GM18502 (cell line): ENCODE measurements around the gene STAT3.
A peak's percentile ranks its signal among the peaks of the same experiment; 100 is the strongest.
"Not testable (repeated sequence)": the region's sequence is repeated elsewhere in the genome, so short reads cannot be mapped to it uniquely, and the experiment has no call there.

ENCODE experiments used
- ATAC-seq: cut with Tn5 transposase; IDR thresholded peaks from one replicate; pipeline ENCODE4 v1.9.1; 2021; ENCODE audit warnings: mild to moderate bottlenecking; ENCODE audit not compliant: unreplicated experiment, poor library complexity

STAT3 gene

DNA sequence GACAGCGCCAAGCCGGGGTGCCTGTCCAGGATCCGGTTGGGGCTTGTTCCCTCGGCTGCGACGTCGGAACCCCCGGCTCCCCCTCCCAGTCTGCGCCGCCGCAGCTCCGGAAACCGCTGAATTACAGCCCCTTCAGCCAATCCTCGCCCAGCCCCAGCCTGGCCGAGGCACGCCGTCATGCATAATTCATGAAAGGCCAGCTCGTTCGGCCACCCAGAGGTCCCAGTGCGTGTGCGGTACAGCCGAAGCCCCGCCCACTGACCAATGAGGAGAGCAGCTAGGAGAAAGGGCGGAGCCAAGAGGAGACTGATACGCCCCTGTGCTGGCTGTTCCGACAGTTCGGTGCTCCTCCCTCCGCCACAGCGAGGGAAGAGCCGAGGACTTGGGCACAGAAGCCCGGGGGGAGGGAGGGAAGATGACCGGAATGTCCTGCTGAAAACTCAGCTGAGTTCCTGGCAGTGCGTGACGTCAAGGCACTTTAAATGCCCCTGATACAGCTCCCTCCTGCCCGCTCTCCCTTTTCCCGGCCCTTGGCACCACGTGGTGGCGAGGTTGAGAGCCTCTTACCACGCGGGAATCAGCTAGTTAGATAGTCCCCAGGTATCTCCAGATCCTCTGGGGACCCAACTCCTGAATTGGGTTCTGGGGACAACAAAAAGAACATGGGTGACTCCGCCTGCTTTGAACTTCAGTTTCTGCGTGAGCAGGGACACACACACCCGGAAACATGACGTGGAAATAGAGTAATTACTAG, at the start of gene STAT3:
TSS of gene STAT3 (minus strand) at position 62 of the 754 bp plus-strand sequence. CDS start 39,926 bp downstream, outside the sequence.
- ATAC-seq = peak; percentile 85

DNA sequence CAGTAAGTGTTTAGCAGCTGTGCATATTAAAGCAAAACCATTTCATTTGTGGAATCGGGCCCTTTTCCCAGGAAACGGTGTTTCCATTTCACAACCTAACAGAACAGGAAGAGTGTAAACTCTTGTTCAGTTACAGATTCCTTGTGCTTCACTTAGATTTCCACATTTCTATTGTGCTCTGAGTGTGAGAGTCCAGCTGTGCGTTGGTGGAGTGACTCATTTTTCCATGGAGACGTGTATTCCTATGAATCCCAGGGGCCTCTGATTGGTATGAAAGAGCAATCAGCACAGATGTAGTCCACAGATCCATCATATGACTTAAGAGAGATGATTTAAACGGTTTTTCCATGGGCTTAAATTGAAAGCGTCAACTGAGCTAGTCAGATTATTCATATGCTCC, 48.1 kb upstream of the STAT3 start:
- no peak for ATAC-seq

DNA sequence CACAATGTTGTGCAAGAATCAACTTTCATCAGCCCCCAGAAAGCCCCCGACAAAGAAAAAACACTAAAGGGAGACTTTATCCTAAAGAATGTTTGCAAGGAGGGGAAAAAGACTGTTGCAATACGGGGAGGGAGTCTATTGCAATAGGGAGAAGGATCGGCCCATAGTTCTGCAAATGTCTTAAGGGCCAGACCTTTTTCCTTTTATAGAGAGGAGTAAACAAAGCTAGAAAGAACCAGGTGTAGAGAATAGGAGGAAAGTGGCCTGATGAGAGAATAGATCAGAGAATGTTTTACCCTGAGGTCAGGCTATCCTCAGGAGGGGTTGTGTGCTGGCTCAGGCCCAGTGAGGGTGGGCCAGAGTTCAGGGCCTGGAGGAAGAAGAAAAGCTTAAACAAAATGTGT, 43.5 kb upstream of the STAT3 start:
- ATAC-seq = no peak

GRCh38 chr17:42429726-42430447, 41.6 kb upstream of the STAT3 start:
- no peak for ATAC-seq

GRCh38 chr17:42428141-42428944, 40.1 kb upstream of the STAT3 start:
- no peak for ATAC-seq

GRCh38 chr17:42424991-42425610, 36.9 kb upstream of the STAT3 start:
- no peak for ATAC-seq

GRCh38 chr17:42423766-42424165, 35.5 kb upstream of the STAT3 start:
- ATAC-seq = no peak

DNA sequence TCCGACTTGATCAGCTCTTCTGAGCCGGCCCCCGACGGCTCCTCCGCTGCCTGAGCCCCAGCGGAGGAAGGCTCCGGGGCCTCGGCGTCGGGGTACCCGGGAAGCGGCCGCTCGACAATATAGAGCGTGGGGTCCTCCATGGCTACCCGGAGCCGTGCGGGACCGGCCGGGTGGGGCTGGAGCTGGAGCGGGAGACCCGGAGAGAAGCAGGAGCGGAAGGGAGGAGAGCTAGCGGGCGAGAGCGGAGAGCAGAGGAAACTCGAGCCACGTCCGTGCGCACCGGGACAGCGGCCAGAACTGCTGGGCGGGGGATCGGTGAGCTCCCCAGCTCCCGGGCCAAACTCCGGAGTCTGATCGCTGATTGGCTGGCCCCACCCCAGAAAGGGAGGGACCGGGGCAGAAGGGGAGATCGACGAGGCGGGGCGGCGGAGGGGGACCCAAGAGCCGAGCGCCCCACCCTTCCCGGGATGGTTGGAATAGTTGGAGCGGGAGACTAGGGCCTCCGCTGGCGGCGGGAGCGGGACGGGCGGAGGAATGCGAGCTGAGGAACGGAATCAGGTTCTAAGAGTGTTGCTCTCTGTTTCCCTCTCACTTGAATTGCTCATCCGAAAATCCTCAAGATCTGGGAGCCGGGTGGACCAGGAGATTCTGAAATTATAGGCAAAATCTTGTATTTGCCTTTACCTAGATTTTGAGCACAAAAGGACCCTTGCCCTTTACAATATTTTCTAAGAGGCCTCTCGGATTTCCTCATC, 34.9 kb upstream of the STAT3 start, which contains the start of gene CAVIN1:
TSS of gene CAVIN1 (minus strand) at position 299 of the 755 bp plus-strand sequence. CDS start at position 140, 159 bp downstream.
- ATAC-seq = no peak

GRCh38 chr17:42422412-42422957, 34.2 kb upstream of the STAT3 start:
- ATAC-seq = no peak

GRCh38 chr17:42421507-42422338, 33.5 kb upstream of the STAT3 start:
- no peak for ATAC-seq

DNA sequence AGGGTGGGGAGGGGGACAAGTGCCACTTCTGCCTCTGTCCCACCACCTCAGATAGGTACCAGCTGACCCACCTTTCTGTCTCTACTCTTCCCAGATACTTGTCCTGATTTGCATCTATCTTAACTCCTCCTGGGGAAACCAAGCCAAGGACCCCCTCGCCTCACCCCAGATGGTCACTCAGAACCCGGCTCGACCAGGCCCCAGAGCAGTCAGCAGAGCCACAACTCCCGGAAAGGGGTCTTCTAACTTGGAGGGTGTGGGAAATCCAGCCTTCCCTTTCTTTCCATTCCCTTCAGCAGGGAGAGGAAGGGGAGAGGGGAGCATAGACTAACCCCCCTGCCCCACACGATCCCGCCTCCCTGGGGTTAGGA, 32.9 kb upstream of the STAT3 start:
- ATAC-seq = no peak

DNA sequence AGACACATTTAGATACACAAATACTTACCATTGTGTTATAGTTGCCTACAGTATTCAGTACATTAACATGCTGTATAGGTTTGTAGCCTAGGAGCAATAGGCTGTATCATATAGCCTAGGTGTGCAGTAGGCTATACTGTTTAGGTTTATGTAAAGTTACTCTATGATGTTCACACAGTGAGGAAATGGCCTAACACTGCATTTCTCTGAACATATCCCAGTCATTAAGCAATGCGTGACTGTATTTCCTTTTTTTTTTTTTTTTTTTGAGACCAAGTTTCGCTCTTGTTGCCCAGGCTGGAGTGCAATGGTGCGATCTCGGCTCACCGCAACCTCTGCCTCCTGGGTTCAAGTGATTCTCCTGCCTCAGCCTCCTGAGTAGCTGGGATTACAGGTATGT, 29.7 kb upstream of the STAT3 start:
- ATAC-seq = not testable (repeated sequence)

DNA sequence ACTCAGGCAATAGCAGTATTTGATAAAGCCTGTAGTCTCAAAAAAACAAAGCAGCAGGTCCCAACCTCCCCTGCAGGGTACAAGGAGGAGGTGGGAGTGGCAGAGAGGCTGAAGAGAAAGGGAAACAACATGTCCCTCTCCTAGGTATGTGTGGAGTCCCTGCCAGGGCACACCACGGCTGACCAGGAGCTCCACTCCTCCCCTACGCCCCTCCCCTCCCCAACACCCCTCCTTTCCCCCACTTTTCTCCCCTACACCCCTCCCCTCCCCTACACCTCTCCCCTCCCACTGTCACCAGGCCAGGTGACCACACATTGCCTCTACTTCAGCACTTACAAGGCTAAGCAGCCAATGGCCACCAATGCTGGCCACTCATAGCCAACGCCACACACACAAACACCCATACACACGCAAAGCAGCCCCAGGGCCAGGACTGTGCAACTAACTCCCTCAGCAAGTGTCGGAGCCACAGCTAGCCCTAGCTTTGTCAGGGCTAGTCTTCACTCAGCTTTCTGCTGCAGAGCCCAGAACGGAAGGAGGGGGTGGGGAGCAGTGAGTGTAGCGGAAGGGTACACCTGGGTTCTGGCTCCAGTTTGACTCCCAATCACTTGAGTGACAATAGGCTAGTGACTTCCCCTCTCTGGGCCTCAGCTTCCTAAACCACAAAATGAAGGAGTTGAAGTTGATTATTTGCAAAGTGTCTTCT, 26.6 kb upstream of the STAT3 start:
- ATAC-seq = no peak

GRCh38 chr17:42413464-42414040, 25.3 kb upstream of the STAT3 start:
- no peak for ATAC-seq

DNA sequence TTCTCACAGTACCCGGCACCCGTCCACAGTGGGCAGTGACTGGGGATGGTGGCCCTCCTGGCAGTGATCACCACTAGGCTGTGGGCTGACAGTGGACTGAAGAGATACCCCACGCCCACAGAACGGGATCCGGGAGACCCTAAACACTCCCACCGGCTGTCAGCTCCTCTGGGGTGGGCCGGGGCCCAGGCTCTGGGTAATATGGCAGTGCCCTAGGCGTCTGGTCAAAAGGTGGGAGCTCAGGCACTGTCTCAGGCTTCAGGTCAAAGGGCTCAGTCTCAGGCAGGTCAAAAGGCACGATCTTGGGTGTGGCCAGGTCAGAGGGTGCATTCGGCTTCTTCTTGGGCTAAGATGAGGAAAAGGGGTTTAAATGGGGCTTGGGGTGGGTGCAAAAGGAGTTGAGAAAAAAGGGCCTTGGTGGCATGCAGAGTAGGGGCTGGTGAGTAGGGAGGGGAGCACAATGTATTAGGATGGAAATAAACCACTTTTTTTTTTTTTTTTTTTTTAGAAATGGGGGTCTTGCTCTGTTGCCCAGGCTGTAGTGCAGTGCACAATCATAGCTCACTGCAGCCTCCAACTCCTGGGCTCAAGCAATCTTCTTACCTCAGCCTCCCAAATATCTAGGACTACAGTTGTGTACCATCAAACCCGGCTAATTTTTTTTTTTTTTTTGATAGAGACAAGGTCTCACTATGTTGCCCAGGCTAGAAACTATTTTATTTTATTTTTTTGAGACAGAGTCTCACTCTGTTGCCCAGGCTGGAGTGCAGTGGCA, 23.9 kb upstream of the STAT3 start:
- no peak for ATAC-seq

- no peak for ATAC-seq
Observed at GRCh38 chr17:42411361-42411760, 23.1 kb upstream of the STAT3 start.

GRCh38 chr17:42410319-42410685, 22.1 kb upstream of the STAT3 start:
- ATAC-seq = no peak
